Calu3 (cell line): Measurements from ENCODE around the gene DCAF4. TPM values are rescaled to one million over a fixed set of nuclear protein-coding genes. Genes with fewer than 3 reads are reported as not detected.

ENCODE experiments used
- BruUV-seq: library from RNA; stranded (reverse); fragments of 400-500 nt; replicated peaks from 2 replicates; lab custom pipeline; 2021; lab: Mats Ljungman, UMichigan
- CTCF ChIA-PET: fragments of 300-600 bp; sonication (Branson Sonifier 250); formaldehyde crosslinking; loops from one replicate; lab custom pipeline; 2022; ENCODE audit warnings: antibody characterized with exemption; lab: Charles Lee
- DNase-seq: peaks from one replicate; pipeline ENCODE4 v3.0.0; 2022
- H3K27ac Mint-ChIP-seq: one replicate; pipeline ENCODE4 v1.8.0; 2022; ENCODE audit warnings: mixed read lengths; ENCODE audit not compliant: unreplicated experiment
- H3K27me3 Mint-ChIP-seq: one replicate; pipeline ENCODE4 v1.8.0; 2022; ENCODE audit warnings: mixed read lengths; ENCODE audit not compliant: unreplicated experiment
- H3K36me3 Mint-ChIP-seq: one replicate; pipeline ENCODE4 v1.8.0; 2022; ENCODE audit warnings: mild to moderate bottlenecking, moderate library complexity, mixed read lengths; ENCODE audit not compliant: insufficient read depth, unreplicated experiment
- H3K4me1 Mint-ChIP-seq: one replicate; pipeline ENCODE4 v1.8.0; 2022; ENCODE audit warnings: mild to moderate bottlenecking, low read depth, mixed read lengths; ENCODE audit not compliant: unreplicated experiment
- H3K4me3 Mint-ChIP-seq: one replicate; pipeline ENCODE4 v1.8.0; 2022; ENCODE audit warnings: mild to moderate bottlenecking, low read depth, moderate library complexity, mixed read lengths; ENCODE audit not compliant: unreplicated experiment
- H3K9me3 Mint-ChIP-seq: one replicate; pipeline ENCODE4 v1.8.0; 2022; ENCODE audit warnings: low read depth, mixed read lengths; ENCODE audit not compliant: unreplicated experiment
- CTCF ChIP-seq: fragments of 200-600 bp; IDR thresholded peaks from one replicate; pipeline ENCODE4 v1.8.0; 2022; ENCODE audit warnings: antibody characterized with exemption; ENCODE audit not compliant: unreplicated experiment
- intact Hi-C: fragments of 100-400 bp; cut with micrococcal nuclease; formaldehyde crosslinking; loops from one replicate; pipeline ENCODE4 v1.10.0; 2022; ENCODE audit not compliant: unreplicated experiment
- total RNA-seq: library from RNA; stranded (reverse); gene quantifications from 2 replicates; pipeline ENCODE4 v1.2.3, GENCODE V29; 2022

The DCAF4 gene
- total RNA-seq, 1 experiment from 2014 or later: 20.8 TPM

GRCh38 chr14:72986857-72987256 lies 60.6 kb downstream of the DCAF4 start:
- H3K4me1 Mint-ChIP-seq: no peaks in the 10 kb centered on the region
- DNase-seq: no peak
- H3K27me3 Mint-ChIP-seq: no peaks in the 10 kb centered on the region
- no TSS peak for BruUV-seq
- no peaks in the 10 kb centered on the region for H3K36me3 Mint-ChIP-seq
- intact Hi-C loops: no loop called here
- CTCF ChIA-PET: interaction anchor here (0.6 kb wide), 1 partner anchor 610 kb away, joined by 5 read pairs; no protein-coding TSS in a partner anchor
- H3K4me3 Mint-ChIP-seq: no peak overlapping the region
- no peaks in the 10 kb centered on the region for H3K9me3 Mint-ChIP-seq
- no peak overlapping the region for H3K27ac Mint-ChIP-seq
- no peak for TF ChIP-seq CTCF

- intact Hi-C loops: no loop called here
- Mint-ChIP-seq H3K27ac (no peak overlapping the region), H3K9me3 (no peaks in the 10 kb centered on the region), H3K4me1 (no peaks in the 10 kb centered on the region), H3K27me3 (no peaks in the 10 kb centered on the region), H3K4me3 (no peak overlapping the region), H3K36me3 (no peaks in the 10 kb centered on the region)
- BruUV-seq: no TSS peak
- no peak for TF ChIP-seq CTCF
- DNase-seq: no peak
- CTCF ChIA-PET: interaction anchor here (0.6 kb wide), 1 partner anchor 10 kb away, joined by 4 read pairs; no protein-coding TSS in a partner anchor
Observed at GRCh38 chr14:72990171-72990570, 63.9 kb downstream of the DCAF4 start.

- Mint-ChIP-seq H3K36me3 (no peaks in the 10 kb centered on the region), H3K27ac (no peak overlapping the region), H3K4me3 (no peak overlapping the region), H3K4me1 (no peaks in the 10 kb centered on the region), H3K9me3 (no peaks in the 10 kb centered on the region), H3K27me3 (no peaks in the 10 kb centered on the region)
- intact Hi-C loops: no loop called here
- DNase-seq: no peak
- BruUV-seq: no TSS peak
- CTCF ChIA-PET: no interaction called here
- no peak for TF ChIP-seq CTCF
Observed at GRCh38 chr14:72996916-72997315, 70.7 kb downstream of the DCAF4 start.

GRCh38 chr14:72998252-72998903 lies 72.1 kb downstream of the DCAF4 start:
- Mint-ChIP-seq H3K36me3 (no peaks in the 10 kb centered on the region), H3K9me3 (no peaks in the 10 kb centered on the region), H3K4me3 (no peak overlapping the region), H3K4me1 (no peaks in the 10 kb centered on the region), H3K27ac (no peak overlapping the region), H3K27me3 (no peaks in the 10 kb centered on the region)
- TF ChIP-seq CTCF: no peak
- CTCF ChIA-PET: interaction anchor here (0.6 kb wide), 2 partner anchors 36 to 524 kb away, joined by 3 read pairs; no protein-coding TSS in a partner anchor
- intact Hi-C loops: no loop called here
- no peak for DNase-seq
- BruUV-seq: no TSS peak
